SK-N-SH (cell line): ENCODE data around the gene MFAP3L. TPM values are rescaled to one million over a fixed set of nuclear protein-coding genes. Genes with fewer than 3 reads are reported as not detected.

Experiments used
- CTCF ChIA-PET: fragments of 300-600, 350-600 bp; formaldehyde crosslinking; extraction: SDS; loops from one replicate; lab custom pipeline; 2021; lab: Yijun Ruan, JAX
- POLR2A ChIA-PET: fragments of 350-600 bp; sonication (Branson Sonifier 250); formaldehyde crosslinking; extraction: SDS; loops from one replicate; lab custom pipeline; 2020; ENCODE audit warnings: antibody characterized with exemption, inconsistent platforms; lab: Yijun Ruan, JAX
- DNase-seq: peaks from one replicate; pipeline ENCODE4 v3.0.0; 2012
- H2AFZ ChIP-seq: fragments of 200-600 bp; sonication (generic); 2 replicates; pipeline ENCODE4 v1.8.1; 2016; ENCODE audit warnings: antibody characterized with exemption, mild to moderate bottlenecking, low read depth
- H3F3A ChIP-seq: fragments of 200-600 bp; sonication (generic); replicated peaks from 2 replicates; pipeline ENCODE3; 2016; ENCODE audit warnings: antibody characterized with exemption, mild to moderate bottlenecking; ENCODE audit not compliant: insufficient read depth
- H3K27ac ChIP-seq, 2 experiments: fragments of 200-500 bp in 1 of 2; fragments of 200-600 bp in 1 of 2; sonication (Bioruptor generic) in 1 of 2; sonication (generic), shearing (Covaris generic) in 1 of 2; 2 replicates each; pipeline versions ENCODE4 v1.5.1 to v1.6.1; 2014 to 2016; ENCODE audit warnings: low read depth in 2 of 2, inconsistent platforms in 1 of 2, low read length in 1 of 2, mild to moderate bottlenecking in 1 of 2, mixed read lengths in 1 of 2
- H3K27me3 ChIP-seq: fragments of 200-600 bp; sonication (generic), shearing (Covaris generic); 2 replicates; pipeline ENCODE4 v1.6.1; 2016; ENCODE audit warnings: mixed run types; ENCODE audit not compliant: insufficient read depth
- H3K36me3 ChIP-seq, 2 experiments: fragments of 200-500 bp in 1 of 2; fragments of 200-600 bp in 1 of 2; sonication (Bioruptor generic) in 1 of 2; sonication (generic) in 1 of 2; replicated peaks in 1 of 2; 2 replicates each; pipeline versions ENCODE3 to v1.5.1; 2014 to 2016; ENCODE audit warnings: low read length in 1 of 2, mild to moderate bottlenecking in 1 of 2; ENCODE audit not compliant: insufficient read depth in 2 of 2, control insufficient read depth in 1 of 2
- H3K4me1 ChIP-seq, 2 experiments: fragments of 200-500 bp in 1 of 2; fragments of 200-600 bp in 1 of 2; sonication (Bioruptor generic) in 1 of 2; sonication (generic), shearing (Covaris generic) in 1 of 2; 2 replicates each; pipeline versions ENCODE4 v1.5.1 to v1.6.1; 2014 to 2016; ENCODE audit warnings: low read depth in 1 of 2, low read length in 1 of 2, mixed run types in 1 of 2; ENCODE audit not compliant: insufficient read depth in 2 of 2, control insufficient read depth in 1 of 2
- H3K4me2 ChIP-seq: fragments of 200-600 bp; sonication (generic), shearing (Covaris generic); 2 replicates; pipeline ENCODE4 v1.6.1; 2017; ENCODE audit warnings: mixed run types
- H3K4me3 ChIP-seq, 2 experiments: fragments of 200-500 bp in 1 of 2; fragments of 200-600 bp in 1 of 2; sonication (Bioruptor generic) in 1 of 2; sonication (generic), shearing (Covaris generic) in 1 of 2; 2 replicates each; pipeline versions ENCODE4 v1.5.1 to v1.8.1; 2014 to 2016; ENCODE audit warnings: low read depth in 2 of 2, inconsistent platforms in 1 of 2, low read length in 1 of 2, mild to moderate bottlenecking in 1 of 2, mixed read lengths in 1 of 2, moderate library complexity in 1 of 2
- H3K79me2 ChIP-seq: fragments of 200-600 bp; sonication (generic); 2 replicates; pipeline ENCODE4 v1.8.1; 2017; ENCODE audit warnings: mild to moderate bottlenecking; ENCODE audit not compliant: insufficient read depth
- H3K9ac ChIP-seq: fragments of 200-600 bp; sonication (generic); 2 replicates; pipeline ENCODE4 v1.6.1; 2017; ENCODE audit warnings: mixed run types
- H3K9me2 ChIP-seq: fragments of 200-600 bp; sonication (generic); 2 replicates; pipeline ENCODE4 v1.6.1; 2017; ENCODE audit warnings: mixed run types
- H3K9me3 ChIP-seq: fragments of 200-600 bp; sonication (generic); 2 replicates; pipeline ENCODE4 v1.6.1; 2017; ENCODE audit warnings: mixed run types, mild to moderate bottlenecking, moderate library complexity
- H4K20me1 ChIP-seq: fragments of 200-600 bp; sonication (generic); 2 replicates; pipeline ENCODE4 v1.6.1; 2017; ENCODE audit warnings: mild to moderate bottlenecking, mixed run types; ENCODE audit not compliant: insufficient read depth
- ELF1 ChIP-seq: IDR thresholded peaks from 2 replicates; pipeline ENCODE4 v1.4.0; 2012
- FOSL2 ChIP-seq: IDR thresholded peaks from 2 replicates; pipeline ENCODE4 v1.4.0; 2012; ENCODE audit warnings: low read depth, mild to moderate bottlenecking, moderate library complexity, borderline replicate concordance
- FOXM1 ChIP-seq: IDR thresholded peaks from 2 replicates; pipeline ENCODE4 v1.4.0; 2012; ENCODE audit warnings: low read depth, mild to moderate bottlenecking
- GATA2 ChIP-seq: sonication (generic); formaldehyde crosslinking; IDR thresholded peaks from 2 replicates; pipeline ENCODE4 v1.5.0; 2020; ENCODE audit warnings: mild to moderate bottlenecking, missing genetic modification reagents
- JUND ChIP-seq: IDR thresholded peaks from 2 replicates; pipeline ENCODE4 v1.4.0; 2012
- NRF1 ChIP-seq: IDR thresholded peaks from 2 replicates; pipeline ENCODE4 v1.6.1; 2012; ENCODE audit warnings: low read depth, mild to moderate bottlenecking, low read length
- RFX5 ChIP-seq: IDR thresholded peaks from 2 replicates; pipeline ENCODE4 v1.6.1; 2012; ENCODE audit warnings: mild to moderate bottlenecking, improper control_type of control experiment, low read length
- TCF12 ChIP-seq: IDR thresholded peaks from 2 replicates; pipeline ENCODE4 v1.4.0; 2012
- TEAD4 ChIP-seq: IDR thresholded peaks from 2 replicates; pipeline ENCODE4 v1.4.0; 2012; ENCODE audit warnings: mild to moderate bottlenecking, borderline replicate concordance; ENCODE audit not compliant: insufficient read depth
- WGBS: methylation state at CpG from one replicate; pipeline ENCODE4 v1.1.6; 2017; ENCODE audit warnings: low lambda C conversion rate; 5-methylcytosine and 5-hydroxymethylcytosine counted together
- polyA plus RNA-seq, 3 experiments: library from polyadenylated mRNA; depleted of rRNA; stranded (reverse); fragments of >200 nt; gene quantifications; 2 replicates each; pipeline ENCODE4 v1.2.3, GENCODE V29; 2012
- TF ChIP-seq, protein P1 (sequence below): IDR thresholded peaks from 2 replicates; pipeline ENCODE4 v1.4.0; 2012; ENCODE audit warnings: low read depth, borderline replicate concordance
- TF ChIP-seq, protein P2 (sequence below): fragments of 200-600 bp; sonication (generic); IDR thresholded peaks from 2 replicates; pipeline ENCODE4 v1.6.1; 2017; ENCODE audit warnings: antibody characterized with exemption, mild to moderate bottlenecking, moderate library complexity
- TF ChIP-seq, protein P3 (sequence below): fragments of 150-350 bp; IDR thresholded peaks from 2 replicates; pipeline ENCODE4 v1.6.1; 2016; ENCODE audit warnings: mild to moderate bottlenecking, low read depth, low read length

The MFAP3L gene
- polyA plus RNA-seq, 1 of the 3 experiments (the other 2 are of a cell fraction) = 5.4 TPM

DNA sequence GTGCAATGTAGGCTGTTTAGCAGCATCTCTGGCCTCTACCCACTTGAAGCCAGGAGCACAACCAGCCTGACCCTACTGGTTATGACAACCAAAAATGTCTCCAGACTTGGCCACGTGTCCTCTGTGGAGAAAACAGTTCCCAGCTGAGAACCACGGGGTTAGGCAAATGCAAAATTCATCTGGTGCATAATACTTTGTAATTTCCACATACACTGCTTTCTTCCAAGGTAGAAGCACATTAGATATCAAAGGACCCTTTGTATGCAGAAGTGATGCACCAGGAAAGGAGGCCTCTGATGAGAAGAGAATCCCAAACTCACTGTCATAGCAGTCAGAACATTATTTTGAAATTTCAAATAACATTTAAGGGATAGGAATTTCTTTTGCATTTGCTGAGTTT, 26.3 kb downstream of the MFAP3L start:
- Histone ChIP-seq H3F3A (peaks cover 14% of the 10 kb centered on the region), H3K9me3 (no peaks in the 10 kb centered on the region), H3K4me3 (no peak overlapping the region), H2AFZ (no peak overlapping the region), H3K27ac (no peak overlapping the region), H3K79me2 (peaks cover 8% of the 10 kb centered on the region), H3K36me3 (peaks cover 0 to 6% of the 10 kb centered on the region in 2 experiments), H3K27me3 (no peaks in the 10 kb centered on the region), H3K4me2 (no peak overlapping the region), H3K9ac (no peak overlapping the region)
- DNase-seq = no peak
- ChIA-PET CTCF (no interaction called here), POLR2A (no interaction called here)
- WGBS = 64% methylated on average over 2 of the region's 2 CpGs
- TF ChIP-seq FOSL2 = no peak
- no peak for TF ChIP-seq JUND
- no peak for TF ChIP-seq ELF1
- no peak for TF ChIP-seq FOXM1
- no peak for TF ChIP-seq NRF1
- no peak for TF ChIP-seq TEAD4
- TF ChIP-seq, protein P1, sequence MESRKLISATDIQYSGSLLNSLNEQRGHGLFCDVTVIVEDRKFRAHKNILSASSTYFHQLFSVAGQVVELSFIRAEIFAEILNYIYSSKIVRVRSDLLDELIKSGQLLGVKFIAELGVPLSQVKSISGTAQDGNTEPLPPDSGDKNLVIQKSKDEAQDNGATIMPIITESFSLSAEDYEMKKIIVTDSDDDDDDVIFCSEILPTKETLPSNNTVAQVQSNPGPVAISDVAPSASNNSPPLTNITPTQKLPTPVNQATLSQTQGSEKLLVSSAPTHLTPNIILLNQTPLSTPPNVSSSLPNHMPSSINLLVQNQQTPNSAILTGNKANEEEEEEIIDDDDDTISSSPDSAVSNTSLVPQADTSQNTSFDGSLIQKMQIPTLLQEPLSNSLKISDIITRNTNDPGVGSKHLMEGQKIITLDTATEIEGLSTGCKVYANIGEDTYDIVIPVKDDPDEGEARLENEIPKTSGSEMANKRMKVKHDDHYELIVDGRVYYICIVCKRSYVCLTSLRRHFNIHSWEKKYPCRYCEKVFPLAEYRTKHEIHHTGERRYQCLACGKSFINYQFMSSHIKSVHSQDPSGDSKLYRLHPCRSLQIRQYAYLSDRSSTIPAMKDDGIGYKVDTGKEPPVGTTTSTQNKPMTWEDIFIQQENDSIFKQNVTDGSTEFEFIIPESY = no peak
- no peak for TF ChIP-seq GATA2 (CRISPR knock-in tag)
- TF ChIP-seq RFX5 = no peak
- TF ChIP-seq, all 33 proteins: peak for 0
- Histone ChIP-seq H4K20me1 (no peaks in the 10 kb centered on the region), H3K9me2 (no peaks in the 10 kb centered on the region), H3K4me1 (peaks cover 7 to 8% of the 10 kb centered on the region in 2 experiments; a peak in 3 of 4 replicates)

DNA sequence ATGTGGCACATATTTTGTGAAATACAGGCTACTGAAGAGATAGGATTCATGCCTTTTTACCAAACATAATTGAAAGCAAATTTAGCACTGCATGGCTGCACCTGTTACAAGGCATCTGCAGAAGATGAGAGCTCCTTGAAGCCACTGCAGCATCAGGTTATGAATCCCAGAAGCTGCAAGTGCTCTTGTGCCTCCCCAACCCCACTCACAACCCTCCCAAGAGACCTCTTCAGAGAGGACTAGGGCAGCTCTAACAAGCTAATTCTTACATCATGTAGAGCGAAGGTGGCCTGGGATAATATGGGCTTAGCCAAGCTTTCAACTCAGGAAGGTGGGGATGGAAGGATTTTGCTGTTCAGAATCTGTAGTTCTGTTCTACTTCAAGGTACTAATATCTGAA, 27.2 kb downstream of the MFAP3L start:
- peaks cover 0 to 6% of the 10 kb centered on the region in 2 experiments for H3K36me3 ChIP-seq
- CTCF ChIA-PET = no interaction called here
- POLR2A ChIA-PET = no interaction called here

More for the DNA sequence above, 27.2 kb downstream of the MFAP3L start:
- WGBS = 91% methylated on average over 1 of the region's 1 CpG
- TF ChIP-seq FOXM1 (no peak), GATA2 (CRISPR knock-in tag) (no peak), TCF12 (no peak)
- TF ChIP-seq, protein P2, sequence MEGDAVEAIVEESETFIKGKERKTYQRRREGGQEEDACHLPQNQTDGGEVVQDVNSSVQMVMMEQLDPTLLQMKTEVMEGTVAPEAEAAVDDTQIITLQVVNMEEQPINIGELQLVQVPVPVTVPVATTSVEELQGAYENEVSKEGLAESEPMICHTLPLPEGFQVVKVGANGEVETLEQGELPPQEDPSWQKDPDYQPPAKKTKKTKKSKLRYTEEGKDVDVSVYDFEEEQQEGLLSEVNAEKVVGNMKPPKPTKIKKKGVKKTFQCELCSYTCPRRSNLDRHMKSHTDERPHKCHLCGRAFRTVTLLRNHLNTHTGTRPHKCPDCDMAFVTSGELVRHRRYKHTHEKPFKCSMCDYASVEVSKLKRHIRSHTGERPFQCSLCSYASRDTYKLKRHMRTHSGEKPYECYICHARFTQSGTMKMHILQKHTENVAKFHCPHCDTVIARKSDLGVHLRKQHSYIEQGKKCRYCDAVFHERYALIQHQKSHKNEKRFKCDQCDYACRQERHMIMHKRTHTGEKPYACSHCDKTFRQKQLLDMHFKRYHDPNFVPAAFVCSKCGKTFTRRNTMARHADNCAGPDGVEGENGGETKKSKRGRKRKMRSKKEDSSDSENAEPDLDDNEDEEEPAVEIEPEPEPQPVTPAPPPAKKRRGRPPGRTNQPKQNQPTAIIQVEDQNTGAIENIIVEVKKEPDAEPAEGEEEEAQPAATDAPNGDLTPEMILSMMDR = no peak
- TF ChIP-seq, protein P3, sequence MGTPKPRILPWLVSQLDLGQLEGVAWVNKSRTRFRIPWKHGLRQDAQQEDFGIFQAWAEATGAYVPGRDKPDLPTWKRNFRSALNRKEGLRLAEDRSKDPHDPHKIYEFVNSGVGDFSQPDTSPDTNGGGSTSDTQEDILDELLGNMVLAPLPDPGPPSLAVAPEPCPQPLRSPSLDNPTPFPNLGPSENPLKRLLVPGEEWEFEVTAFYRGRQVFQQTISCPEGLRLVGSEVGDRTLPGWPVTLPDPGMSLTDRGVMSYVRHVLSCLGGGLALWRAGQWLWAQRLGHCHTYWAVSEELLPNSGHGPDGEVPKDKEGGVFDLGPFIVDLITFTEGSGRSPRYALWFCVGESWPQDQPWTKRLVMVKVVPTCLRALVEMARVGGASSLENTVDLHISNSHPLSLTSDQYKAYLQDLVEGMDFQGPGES = no peak
- Histone ChIP-seq H3K4me2 (no peak overlapping the region), H3K9me3 (no peaks in the 10 kb centered on the region), H3K79me2 (peaks cover 6% of the 10 kb centered on the region), H3K4me3 (no peak overlapping the region), H3K9me2 (no peaks in the 10 kb centered on the region), H3K4me1 (peaks cover 8 to 12% of the 10 kb centered on the region in 2 experiments; a peak in 3 of 4 replicates), H4K20me1 (no peaks in the 10 kb centered on the region), H3K9ac (no peak overlapping the region), H3F3A (peaks cover 10% of the 10 kb centered on the region), H2AFZ (no peak overlapping the region), H3K27me3 (no peaks in the 10 kb centered on the region), H3K27ac (no peak overlapping the region)
- DNase-seq = no peak
